HG03520 (cell line): ENCODE results near the gene VIPAS39.

Experiments
- ATAC-seq: cut with Tn5 transposase; IDR thresholded peaks from one replicate; pipeline ENCODE4 v1.9.1; 2021; ENCODE audit warnings: mild to moderate bottlenecking, moderate library complexity; ENCODE audit not compliant: unreplicated experiment

Gene VIPAS39

GRCh38 chr14:77457522-77458248 is at the start of gene VIPAS39, which contains the start of gene AHSA1:
Gene VIPAS39, minus strand, starts transcription at chr14:77457601. Its CDS starts 3,499 bp downstream, at chr14:77454102.
Gene AHSA1, plus strand, starts transcription at chr14:77458093. Its CDS starts 97 bp downstream, at chr14:77458190.
- ATAC-seq = peak; percentile 77

- no peak for ATAC-seq
Observed at GRCh38 chr14:77505031-77505430, 47.6 kb upstream of the VIPAS39 start.

- ATAC-seq = no peak
Observed at GRCh38 chr14:77503138-77503537, 45.7 kb upstream of the VIPAS39 start.

GRCh38 chr14:77502109-77502782 is 44.8 kb upstream of the VIPAS39 start:
- ATAC-seq = no peak

- peak; percentile 9 for ATAC-seq
Observed at GRCh38 chr14:77498984-77499527, 41.7 kb upstream of the VIPAS39 start.

GRCh38 chr14:77498120-77498979 is 40.9 kb upstream of the VIPAS39 start, which contains the start of gene ISM2:
Gene ISM2, minus strand, starts transcription at chr14:77498816. Its CDS starts 23 bp downstream, at chr14:77498793.
- peak; percentile 60 for ATAC-seq

GRCh38 chr14:77495334-77495733 is 37.9 kb upstream of the VIPAS39 start:
- no peak for ATAC-seq

- no peak for ATAC-seq
Observed at GRCh38 chr14:77491056-77491455, 33.7 kb upstream of the VIPAS39 start.

- no peak for ATAC-seq
Observed at GRCh38 chr14:77490347-77490986, 33.1 kb upstream of the VIPAS39 start.

- no peak for ATAC-seq
Observed at GRCh38 chr14:77489041-77489440, 31.6 kb upstream of the VIPAS39 start.

- ATAC-seq = no peak
Observed at GRCh38 chr14:77488558-77488957, 31.2 kb upstream of the VIPAS39 start.

GRCh38 chr14:77485901-77486678 is 28.7 kb upstream of the VIPAS39 start:
- ATAC-seq = no peak

- ATAC-seq = no peak
Observed at GRCh38 chr14:77485256-77485655, 27.9 kb upstream of the VIPAS39 start.

GRCh38 chr14:77482422-77482821 is 25.0 kb upstream of the VIPAS39 start:
- no peak for ATAC-seq

GRCh38 chr14:77478796-77479195 is 21.4 kb upstream of the VIPAS39 start:
- ATAC-seq = peak; percentile 97

- no peak for ATAC-seq
Observed at GRCh38 chr14:77478029-77478428, 20.6 kb upstream of the VIPAS39 start.

GRCh38 chr14:77475432-77476115 is 18.2 kb upstream of the VIPAS39 start:
- no peak for ATAC-seq

GRCh38 chr14:77474479-77475177 is 17.2 kb upstream of the VIPAS39 start:
- no peak for ATAC-seq
